Stomach smooth muscle (tissue), 2 donors: ENCODE results near the gene PRKAG1.

Source experiments
- H3K27ac ChIP-seq: one replicate; pipeline ENCODE4 v1.7.0; 2013; ENCODE audit warnings: mild to moderate bottlenecking, low read length, inconsistent platforms
- H3K27me3 ChIP-seq, 2 donors: one replicate each; pipeline ENCODE4 v1.7.0; 2013; ENCODE audit warnings: low read length in 2 of 2; ENCODE audit not compliant: insufficient read depth in 2 of 2, control insufficient read depth in 1 of 2
- H3K36me3 ChIP-seq, 2 donors: one replicate each; pipeline ENCODE4 v1.7.0; 2013; ENCODE audit warnings: low read length in 2 of 2; ENCODE audit not compliant: control insufficient read depth in 2 of 2, insufficient read depth in 2 of 2
- H3K4me1 ChIP-seq: one replicate; pipeline ENCODE4 v1.7.0; 2013; ENCODE audit warnings: low read length; ENCODE audit not compliant: control insufficient read depth, insufficient read depth
- H3K4me3 ChIP-seq, 2 donors: one replicate each; pipeline ENCODE4 v1.7.0; 2013; ENCODE audit warnings: low read length in 2 of 2
- H3K9ac ChIP-seq, 2 donors: one replicate each; pipeline ENCODE4 v1.7.0; 2013; ENCODE audit warnings: low read length in 2 of 2, mild to moderate bottlenecking in 1 of 2
- H3K9me3 ChIP-seq, 2 donors: one replicate each; pipeline ENCODE4 v1.7.0; 2013; ENCODE audit warnings: low read length in 2 of 2; ENCODE audit not compliant: control insufficient read depth in 2 of 2
- donor health status: healthy.
- donor health status: Pancreatic carcinoma.

Gene PRKAG1

GRCh38 chr12:48972952-48973483, 45.6 kb downstream of the PRKAG1 start:
- Histone ChIP-seq H3K27ac (no peak overlapping the region), H3K9me3 (no peaks in the 10 kb centered on the region), H3K4me3 (no peak overlapping the region), H3K36me3 (no peaks in the 10 kb centered on the region), H3K27me3 (peaks cover 58 to 76% of the 10 kb centered on the region in 2 donors), H3K9ac (no peak overlapping the region), H3K4me1 (peaks cover 23% of the 10 kb centered on the region)

GRCh38 chr12:48972213-48972951, 46.2 kb downstream of the PRKAG1 start:
- Histone ChIP-seq H3K27me3 (peaks cover 53 to 69% of the 10 kb centered on the region in 2 donors), H3K36me3 (no peaks in the 10 kb centered on the region), H3K9me3 (no peaks in the 10 kb centered on the region), H3K4me1 (peaks cover 21% of the 10 kb centered on the region), H3K27ac (no peak overlapping the region), H3K4me3 (no peak overlapping the region), H3K9ac (no peak overlapping the region)

- H3K27me3 ChIP-seq, result peaks cover 49 to 64% of the 10 kb centered on the region in 2 donors
- H3K9me3 ChIP-seq, result no peaks in the 10 kb centered on the region
- H3K4me3 ChIP-seq, result peak overlapping the region; percentile 41 to 55
- H3K4me1 ChIP-seq, result peaks cover 21% of the 10 kb centered on the region
- H3K9ac ChIP-seq, result no peak overlapping the region
- H3K36me3 ChIP-seq, result no peaks in the 10 kb centered on the region
- H3K27ac ChIP-seq, result no peak overlapping the region
These were observed 47.8 kb downstream of the PRKAG1 start for GRCh38 chr12:48970702-48971334.

DNA sequence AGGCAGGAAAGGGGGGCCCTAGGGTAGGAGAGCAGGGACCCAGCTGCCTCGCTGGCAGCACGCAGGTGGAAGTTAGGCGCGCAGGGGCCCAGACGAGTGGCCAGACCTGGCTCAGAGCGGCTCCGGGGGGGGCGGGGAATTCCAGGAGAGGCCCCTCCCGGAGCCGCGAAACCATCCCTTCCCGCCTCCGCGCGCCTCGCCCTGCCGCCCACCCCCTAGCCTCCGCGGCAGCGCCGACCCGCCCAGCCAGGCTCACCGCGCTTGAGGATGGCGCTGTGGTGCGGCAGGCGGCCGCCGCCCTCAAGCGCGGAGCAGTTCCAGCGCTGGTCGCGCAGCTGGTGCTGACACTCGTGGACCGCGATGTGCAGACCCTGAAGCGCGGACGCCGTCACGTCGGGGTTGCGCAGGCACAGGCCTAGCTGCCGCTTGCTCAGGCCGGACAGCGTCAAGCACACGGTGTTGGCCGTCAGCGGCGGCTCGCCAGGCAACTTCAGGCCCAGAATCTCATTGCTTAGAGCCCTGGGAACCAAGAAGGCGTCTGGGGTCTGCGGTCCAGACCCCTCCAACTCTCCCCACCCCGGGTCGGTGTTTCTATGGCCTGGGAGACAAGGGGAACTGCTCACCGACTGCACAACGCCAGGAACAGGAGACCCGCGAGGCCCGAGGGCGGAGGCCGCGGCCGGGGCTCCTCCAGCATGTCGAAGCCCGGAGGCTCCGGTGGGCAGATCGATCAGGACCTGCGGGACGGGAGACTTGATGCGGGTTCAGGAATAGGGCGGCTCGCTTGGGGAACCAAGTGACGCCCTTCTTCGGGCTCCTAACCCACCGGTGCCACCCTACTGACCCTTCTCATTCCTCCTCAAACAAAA, 48.5 kb downstream of the PRKAG1 start:
- Histone ChIP-seq H3K27ac (no peak overlapping the region), H3K9me3 (no peaks in the 10 kb centered on the region), H3K36me3 (no peaks in the 10 kb centered on the region), H3K4me3 (peak overlapping the region in 1 of 2 donors; percentile 49), H3K4me1 (peaks cover 21% of the 10 kb centered on the region), H3K9ac (no peak overlapping the region), H3K27me3 (peaks cover 47 to 62% of the 10 kb centered on the region in 2 donors)

- peaks cover 48 to 55% of the 10 kb centered on the region in 2 donors for H3K27me3 ChIP-seq
- no peaks in the 10 kb centered on the region for H3K9me3 ChIP-seq
These were observed 49.3 kb downstream of the PRKAG1 start for GRCh38 chr12:48969160-48969771.

GRCh38 chr12:48968467-48968866, 50.1 kb downstream of the PRKAG1 start:
- Histone ChIP-seq H3K27ac (no peak overlapping the region), H3K9me3 (no peaks in the 10 kb centered on the region), H3K36me3 (no peaks in the 10 kb centered on the region), H3K27me3 (peaks cover 41 to 49% of the 10 kb centered on the region in 2 donors), H3K4me1 (peaks cover 20% of the 10 kb centered on the region), H3K4me3 (no peak overlapping the region), H3K9ac (no peak overlapping the region)

More at GRCh38 chr12:48969160-48969771, 49.3 kb downstream of the PRKAG1 start:
- no peak overlapping the region for H3K27ac ChIP-seq
- peaks cover 21% of the 10 kb centered on the region for H3K4me1 ChIP-seq
- no peaks in the 10 kb centered on the region for H3K36me3 ChIP-seq
- no peak overlapping the region for H3K4me3 ChIP-seq
- no peak overlapping the region for H3K9ac ChIP-seq

- Histone ChIP-seq H3K36me3 (no peaks in the 10 kb centered on the region), H3K27ac (no peak overlapping the region), H3K9ac (no peak overlapping the region), H3K27me3 (peaks cover 36 to 44% of the 10 kb centered on the region in 2 donors), H3K4me3 (no peak overlapping the region), H3K9me3 (no peaks in the 10 kb centered on the region), H3K4me1 (peaks cover 19% of the 10 kb centered on the region)
These were observed 50.6 kb downstream of the PRKAG1 start for GRCh38 chr12:48967991-48968390.

GRCh38 chr12:48966177-48966895, 52.2 kb downstream of the PRKAG1 start:
- Histone ChIP-seq H3K36me3 (no peaks in the 10 kb centered on the region), H3K4me1 (peaks cover 12% of the 10 kb centered on the region), H3K4me3 (no peak overlapping the region), H3K27ac (no peak overlapping the region), H3K27me3 (peaks cover 22 to 28% of the 10 kb centered on the region in 2 donors), H3K9ac (no peak overlapping the region), H3K9me3 (no peaks in the 10 kb centered on the region)

GRCh38 chr12:48965298-48965838, 53.2 kb downstream of the PRKAG1 start:
- H3K4me3 ChIP-seq, result no peak overlapping the region
- H3K27me3 ChIP-seq, result peaks cover 13 to 18% of the 10 kb centered on the region in 2 donors
- no peak overlapping the region for H3K9ac ChIP-seq
- H3K36me3 ChIP-seq, result no peaks in the 10 kb centered on the region
- no peak overlapping the region for H3K27ac ChIP-seq
- peaks cover 6% of the 10 kb centered on the region for H3K4me1 ChIP-seq
- H3K9me3 ChIP-seq, result no peaks in the 10 kb centered on the region
